SK-N-SH (cell line): ENCODE measurements around the gene FHOD3. TPM values are rescaled to one million over a fixed set of nuclear protein-coding genes. Genes with fewer than 3 reads are reported as not detected.

Experiments used
- CTCF ChIA-PET: fragments of 300-600, 350-600 bp; formaldehyde crosslinking; extraction: SDS; loops from one replicate; lab custom pipeline; 2021; lab: Yijun Ruan, JAX
- POLR2A ChIA-PET: fragments of 350-600 bp; sonication (Branson Sonifier 250); formaldehyde crosslinking; extraction: SDS; loops from one replicate; lab custom pipeline; 2020; ENCODE audit warnings: antibody characterized with exemption, inconsistent platforms; lab: Yijun Ruan, JAX
- DNase-seq: peaks from one replicate; pipeline ENCODE4 v3.0.0; 2012
- H2AFZ ChIP-seq: fragments of 200-600 bp; sonication (generic); 2 replicates; pipeline ENCODE4 v1.8.1; 2016; ENCODE audit warnings: antibody characterized with exemption, mild to moderate bottlenecking, low read depth
- H3F3A ChIP-seq: fragments of 200-600 bp; sonication (generic); replicated peaks from 2 replicates; pipeline ENCODE3; 2016; ENCODE audit warnings: antibody characterized with exemption, mild to moderate bottlenecking; ENCODE audit not compliant: insufficient read depth
- H3K27ac ChIP-seq, 2 experiments: fragments of 200-500 bp in 1 of 2; fragments of 200-600 bp in 1 of 2; sonication (Bioruptor generic) in 1 of 2; sonication (generic), shearing (Covaris generic) in 1 of 2; 2 replicates each; pipeline versions ENCODE4 v1.5.1 to v1.6.1; 2014 to 2016; ENCODE audit warnings: low read depth in 2 of 2, inconsistent platforms in 1 of 2, low read length in 1 of 2, mild to moderate bottlenecking in 1 of 2, mixed read lengths in 1 of 2
- H3K27me3 ChIP-seq: fragments of 200-600 bp; sonication (generic), shearing (Covaris generic); 2 replicates; pipeline ENCODE4 v1.6.1; 2016; ENCODE audit warnings: mixed run types; ENCODE audit not compliant: insufficient read depth
- H3K36me3 ChIP-seq, 2 experiments: fragments of 200-500 bp in 1 of 2; fragments of 200-600 bp in 1 of 2; sonication (Bioruptor generic) in 1 of 2; sonication (generic) in 1 of 2; replicated peaks in 1 of 2; 2 replicates each; pipeline versions ENCODE3 to v1.5.1; 2014 to 2016; ENCODE audit warnings: low read length in 1 of 2, mild to moderate bottlenecking in 1 of 2; ENCODE audit not compliant: insufficient read depth in 2 of 2, control insufficient read depth in 1 of 2
- H3K4me1 ChIP-seq, 2 experiments: fragments of 200-500 bp in 1 of 2; fragments of 200-600 bp in 1 of 2; sonication (Bioruptor generic) in 1 of 2; sonication (generic), shearing (Covaris generic) in 1 of 2; 2 replicates each; pipeline versions ENCODE4 v1.5.1 to v1.6.1; 2014 to 2016; ENCODE audit warnings: low read depth in 1 of 2, low read length in 1 of 2, mixed run types in 1 of 2; ENCODE audit not compliant: insufficient read depth in 2 of 2, control insufficient read depth in 1 of 2
- H3K4me2 ChIP-seq: fragments of 200-600 bp; sonication (generic), shearing (Covaris generic); 2 replicates; pipeline ENCODE4 v1.6.1; 2017; ENCODE audit warnings: mixed run types
- H3K4me3 ChIP-seq, 2 experiments: fragments of 200-500 bp in 1 of 2; fragments of 200-600 bp in 1 of 2; sonication (Bioruptor generic) in 1 of 2; sonication (generic), shearing (Covaris generic) in 1 of 2; 2 replicates each; pipeline versions ENCODE4 v1.5.1 to v1.8.1; 2014 to 2016; ENCODE audit warnings: low read depth in 2 of 2, inconsistent platforms in 1 of 2, low read length in 1 of 2, mild to moderate bottlenecking in 1 of 2, mixed read lengths in 1 of 2, moderate library complexity in 1 of 2
- H3K79me2 ChIP-seq: fragments of 200-600 bp; sonication (generic); 2 replicates; pipeline ENCODE4 v1.8.1; 2017; ENCODE audit warnings: mild to moderate bottlenecking; ENCODE audit not compliant: insufficient read depth
- H3K9ac ChIP-seq: fragments of 200-600 bp; sonication (generic); 2 replicates; pipeline ENCODE4 v1.6.1; 2017; ENCODE audit warnings: mixed run types
- H3K9me2 ChIP-seq: fragments of 200-600 bp; sonication (generic); 2 replicates; pipeline ENCODE4 v1.6.1; 2017; ENCODE audit warnings: mixed run types
- H3K9me3 ChIP-seq: fragments of 200-600 bp; sonication (generic); 2 replicates; pipeline ENCODE4 v1.6.1; 2017; ENCODE audit warnings: mixed run types, mild to moderate bottlenecking, moderate library complexity
- H4K20me1 ChIP-seq: fragments of 200-600 bp; sonication (generic); 2 replicates; pipeline ENCODE4 v1.6.1; 2017; ENCODE audit warnings: mild to moderate bottlenecking, mixed run types; ENCODE audit not compliant: insufficient read depth
- CHD2 ChIP-seq: fragments of 150-350 bp; IDR thresholded peaks from 2 replicates; pipeline ENCODE4 v1.6.1; 2018; ENCODE audit warnings: low read length; ENCODE audit not compliant: partially characterized antibody
- EP300 ChIP-seq, 2 experiments: IDR thresholded peaks; 2 replicates each; pipeline versions ENCODE4 v1.4.0 to v1.6.1; 2012; ENCODE audit warnings: borderline replicate concordance in 1 of 2, low read depth in 1 of 2, low read length in 1 of 2
- EZH2phosphoT487 ChIP-seq: fragments of 200-600 bp; sonication (generic); IDR thresholded peaks from 2 replicates; pipeline ENCODE4 v1.6.1; 2017; ENCODE audit warnings: low read depth, mixed run types, mild to moderate bottlenecking, antibody characterized with exemption, moderate library complexity, borderline replicate concordance
- FOSL2 ChIP-seq: IDR thresholded peaks from 2 replicates; pipeline ENCODE4 v1.4.0; 2012; ENCODE audit warnings: low read depth, mild to moderate bottlenecking, moderate library complexity, borderline replicate concordance
- FOXM1 ChIP-seq: IDR thresholded peaks from 2 replicates; pipeline ENCODE4 v1.4.0; 2012; ENCODE audit warnings: low read depth, mild to moderate bottlenecking
- GATA2 ChIP-seq: sonication (generic); formaldehyde crosslinking; IDR thresholded peaks from 2 replicates; pipeline ENCODE4 v1.5.0; 2020; ENCODE audit warnings: mild to moderate bottlenecking, missing genetic modification reagents
- MEF2A ChIP-seq: IDR thresholded peaks from 2 replicates; pipeline ENCODE4 v1.4.0; 2012; ENCODE audit warnings: low read depth, borderline replicate concordance
- MXI1 ChIP-seq: IDR thresholded peaks from 2 replicates; pipeline ENCODE4 v1.6.1; 2012; ENCODE audit warnings: mild to moderate bottlenecking, low read depth, low read length, improper control_type of control experiment
- NFIC ChIP-seq: IDR thresholded peaks from 2 replicates; pipeline ENCODE4 v1.4.0; 2012; ENCODE audit warnings: borderline replicate concordance
- NRF1 ChIP-seq: IDR thresholded peaks from 2 replicates; pipeline ENCODE4 v1.6.1; 2012; ENCODE audit warnings: low read depth, mild to moderate bottlenecking, low read length
- RCOR1 ChIP-seq: fragments of 150-350 bp; IDR thresholded peaks from 2 replicates; pipeline ENCODE4 v1.6.1; 2017; ENCODE audit warnings: antibody characterized with exemption, low read length
- RXRA ChIP-seq: IDR thresholded peaks from 2 replicates; pipeline ENCODE4 v1.4.0; 2012; ENCODE audit warnings: low read depth, mild to moderate bottlenecking, borderline replicate concordance
- SIN3A ChIP-seq: IDR thresholded peaks from 2 replicates; pipeline ENCODE4 v1.6.1; 2012; ENCODE audit warnings: low read depth, mild to moderate bottlenecking, low read length, moderate library complexity, borderline replicate concordance
- SMC3 ChIP-seq: IDR thresholded peaks from 2 replicates; pipeline ENCODE4 v1.6.1; 2012; ENCODE audit warnings: low read depth, low read length, improper control_type of control experiment
- TEAD4 ChIP-seq: IDR thresholded peaks from 2 replicates; pipeline ENCODE4 v1.4.0; 2012; ENCODE audit warnings: mild to moderate bottlenecking, borderline replicate concordance; ENCODE audit not compliant: insufficient read depth
- YY1 ChIP-seq: IDR thresholded peaks from 2 replicates; pipeline ENCODE4 v1.4.0; 2012; ENCODE audit warnings: low read depth, mild to moderate bottlenecking
- WGBS: methylation state at CpG from one replicate; pipeline ENCODE4 v1.1.6; 2017; ENCODE audit warnings: low lambda C conversion rate; 5-methylcytosine and 5-hydroxymethylcytosine counted together
- polyA plus RNA-seq, 3 experiments: library from polyadenylated mRNA; depleted of rRNA; stranded (reverse); fragments of >200 nt; gene quantifications; 2 replicates each; pipeline ENCODE4 v1.2.3, GENCODE V29; 2012
- TF ChIP-seq, protein P1 (sequence below): fragments of 150-350 bp; IDR thresholded peaks from 2 replicates; pipeline ENCODE4 v1.6.1; 2017; ENCODE audit warnings: antibody characterized with exemption, low read length, low read depth, borderline replicate concordance
- TF ChIP-seq, protein P2 (sequence below): fragments of 150-350 bp; IDR thresholded peaks from 2 replicates; pipeline ENCODE4 v1.6.1; 2016; ENCODE audit warnings: mild to moderate bottlenecking, low read depth, low read length
- TF ChIP-seq, protein P3 (sequence below): IDR thresholded peaks from 2 replicates; pipeline ENCODE4 v1.4.0; 2012; ENCODE audit warnings: low read depth, borderline replicate concordance
- TF ChIP-seq, protein P4 (sequence below): IDR thresholded peaks from 2 replicates; pipeline ENCODE4 v1.4.0; 2012; ENCODE audit warnings: low read depth, borderline replicate concordance

The FHOD3 gene
- polyA plus RNA-seq, 1 of the 3 experiments (the other 2 are of a cell fraction), result 10.9 TPM

DNA sequence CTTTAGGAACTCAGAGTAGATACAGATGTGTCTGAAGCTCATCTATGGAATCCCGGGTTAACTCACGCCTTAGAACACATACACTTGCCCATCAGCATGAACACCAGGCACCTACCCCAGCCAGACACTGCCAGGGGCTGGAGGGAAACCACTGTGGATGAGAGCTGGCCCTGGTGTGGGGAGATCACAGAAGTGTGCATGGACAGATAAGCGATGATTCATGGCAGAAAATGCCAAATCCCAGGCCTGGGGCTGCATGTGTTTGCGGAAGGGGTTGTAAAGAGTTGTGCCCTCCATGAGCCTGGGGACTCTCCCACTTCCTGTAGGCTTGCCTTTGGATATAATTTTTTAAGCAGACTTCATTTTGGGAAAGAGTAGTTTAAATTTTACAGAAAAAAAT lies 193.4 kb downstream of the FHOD3 start:
- POLR2A ChIA-PET, result no interaction called here

DNA sequence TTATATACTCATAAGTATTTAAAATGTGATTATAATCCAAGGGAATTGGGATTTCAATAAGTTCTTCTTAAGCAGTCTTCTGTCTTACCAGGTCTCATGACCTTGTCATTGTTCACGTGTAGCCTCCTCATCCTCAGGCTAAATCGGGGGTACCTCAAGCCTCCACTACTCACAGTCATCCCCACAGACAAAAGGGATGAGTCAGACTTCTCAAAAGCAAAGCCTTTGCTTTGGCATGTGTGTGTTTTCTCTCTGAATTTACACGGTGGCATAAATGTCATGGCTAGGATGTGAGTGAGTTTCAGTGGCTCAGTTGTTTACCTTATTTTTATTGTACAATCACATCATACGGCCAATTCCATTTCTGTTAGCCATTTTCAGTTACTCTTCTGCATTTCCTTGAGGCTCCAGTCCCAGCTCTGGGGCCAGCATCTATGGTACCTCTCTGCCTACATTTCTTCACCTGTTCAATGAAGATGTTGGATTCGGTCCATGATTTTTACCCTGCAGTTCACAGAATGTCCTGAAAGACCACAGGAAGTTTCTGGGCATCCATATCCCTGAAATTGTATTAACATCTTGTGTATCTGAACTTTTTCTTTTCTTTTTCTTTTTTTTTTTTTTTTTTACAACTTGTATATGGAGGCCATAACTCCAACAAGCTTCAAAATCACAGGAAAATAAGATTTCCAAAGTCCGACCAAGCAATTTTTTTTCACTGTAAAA lies 195.3 kb downstream of the FHOD3 start:
- ChIA-PET CTCF (no interaction called here), POLR2A (no interaction called here)
- Histone ChIP-seq H2AFZ (no peak overlapping the region), H3K9me3 (no peaks in the 10 kb centered on the region), H4K20me1 (no peaks in the 10 kb centered on the region), H3K9me2 (no peaks in the 10 kb centered on the region), H3K4me3 (no peak overlapping the region), H3K9ac (no peak overlapping the region), H3K27me3 (no peaks in the 10 kb centered on the region), H3K4me2 (no peak overlapping the region), H3K36me3 (no peaks in the 10 kb centered on the region), H3K27ac (no peak overlapping the region), H3K79me2 (no peaks in the 10 kb centered on the region), H3K4me1 (peaks cover 0 to 15% of the 10 kb centered on the region in 2 experiments; a peak in 2 of 4 replicates), H3F3A (no peaks in the 10 kb centered on the region)
- WGBS, result 75% methylated on average over 6 of the region's 6 CpGs
- DNase-seq, result no peak
- TF ChIP-seq NFIC (no peak), EP300 (IDR thresholded peaks at IDR 0.05; ENCODE audit: borderline replicate concordance in 1 of 2, low read depth in 1 of 2, low read length in 1 of 2) (no peak), RXRA (no peak), MEF2A (no peak), FOSL2 (no peak), CHD2 (no peak), FOXM1 (no peak), MXI1 (no peak), SMC3 (no peak), RCOR1 (no peak), GATA2 (CRISPR knock-in tag) (no peak), TEAD4 (no peak), NRF1 (no peak), EZH2phosphoT487 (no peak)
- TF ChIP-seq, protein P1, sequence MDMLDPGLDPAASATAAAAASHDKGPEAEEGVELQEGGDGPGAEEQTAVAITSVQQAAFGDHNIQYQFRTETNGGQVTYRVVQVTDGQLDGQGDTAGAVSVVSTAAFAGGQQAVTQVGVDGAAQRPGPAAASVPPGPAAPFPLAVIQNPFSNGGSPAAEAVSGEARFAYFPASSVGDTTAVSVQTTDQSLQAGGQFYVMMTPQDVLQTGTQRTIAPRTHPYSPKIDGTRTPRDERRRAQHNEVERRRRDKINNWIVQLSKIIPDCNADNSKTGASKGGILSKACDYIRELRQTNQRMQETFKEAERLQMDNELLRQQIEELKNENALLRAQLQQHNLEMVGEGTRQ, result no peak

More for the DNA sequence above, 193.4 kb downstream of the FHOD3 start:
- Histone ChIP-seq H2AFZ (no peak overlapping the region), H3K4me2 (no peak overlapping the region), H4K20me1 (no peaks in the 10 kb centered on the region), H3K36me3 (no peaks in the 10 kb centered on the region), H3K27me3 (no peaks in the 10 kb centered on the region), H3F3A (no peaks in the 10 kb centered on the region), H3K4me3 (no peak overlapping the region), H3K9me3 (no peaks in the 10 kb centered on the region)
- 66% methylated on average over 4 of the region's 4 CpGs for WGBS
- no peak for DNase-seq
- TF ChIP-seq, protein P2, sequence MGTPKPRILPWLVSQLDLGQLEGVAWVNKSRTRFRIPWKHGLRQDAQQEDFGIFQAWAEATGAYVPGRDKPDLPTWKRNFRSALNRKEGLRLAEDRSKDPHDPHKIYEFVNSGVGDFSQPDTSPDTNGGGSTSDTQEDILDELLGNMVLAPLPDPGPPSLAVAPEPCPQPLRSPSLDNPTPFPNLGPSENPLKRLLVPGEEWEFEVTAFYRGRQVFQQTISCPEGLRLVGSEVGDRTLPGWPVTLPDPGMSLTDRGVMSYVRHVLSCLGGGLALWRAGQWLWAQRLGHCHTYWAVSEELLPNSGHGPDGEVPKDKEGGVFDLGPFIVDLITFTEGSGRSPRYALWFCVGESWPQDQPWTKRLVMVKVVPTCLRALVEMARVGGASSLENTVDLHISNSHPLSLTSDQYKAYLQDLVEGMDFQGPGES, result no peak
- no peak for TF ChIP-seq RXRA
- TF ChIP-seq, protein P3, sequence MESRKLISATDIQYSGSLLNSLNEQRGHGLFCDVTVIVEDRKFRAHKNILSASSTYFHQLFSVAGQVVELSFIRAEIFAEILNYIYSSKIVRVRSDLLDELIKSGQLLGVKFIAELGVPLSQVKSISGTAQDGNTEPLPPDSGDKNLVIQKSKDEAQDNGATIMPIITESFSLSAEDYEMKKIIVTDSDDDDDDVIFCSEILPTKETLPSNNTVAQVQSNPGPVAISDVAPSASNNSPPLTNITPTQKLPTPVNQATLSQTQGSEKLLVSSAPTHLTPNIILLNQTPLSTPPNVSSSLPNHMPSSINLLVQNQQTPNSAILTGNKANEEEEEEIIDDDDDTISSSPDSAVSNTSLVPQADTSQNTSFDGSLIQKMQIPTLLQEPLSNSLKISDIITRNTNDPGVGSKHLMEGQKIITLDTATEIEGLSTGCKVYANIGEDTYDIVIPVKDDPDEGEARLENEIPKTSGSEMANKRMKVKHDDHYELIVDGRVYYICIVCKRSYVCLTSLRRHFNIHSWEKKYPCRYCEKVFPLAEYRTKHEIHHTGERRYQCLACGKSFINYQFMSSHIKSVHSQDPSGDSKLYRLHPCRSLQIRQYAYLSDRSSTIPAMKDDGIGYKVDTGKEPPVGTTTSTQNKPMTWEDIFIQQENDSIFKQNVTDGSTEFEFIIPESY, result no peak
- TF ChIP-seq FOSL2, result no peak
- TF ChIP-seq SIN3A, result no peak
- no peak for TF ChIP-seq MXI1
- no peak for TF ChIP-seq YY1
- TF ChIP-seq, protein P4, sequence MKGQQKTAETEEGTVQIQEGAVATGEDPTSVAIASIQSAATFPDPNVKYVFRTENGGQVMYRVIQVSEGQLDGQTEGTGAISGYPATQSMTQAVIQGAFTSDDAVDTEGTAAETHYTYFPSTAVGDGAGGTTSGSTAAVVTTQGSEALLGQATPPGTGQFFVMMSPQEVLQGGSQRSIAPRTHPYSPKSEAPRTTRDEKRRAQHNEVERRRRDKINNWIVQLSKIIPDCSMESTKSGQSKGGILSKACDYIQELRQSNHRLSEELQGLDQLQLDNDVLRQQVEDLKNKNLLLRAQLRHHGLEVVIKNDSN, result no peak
- TF ChIP-seq NFIC, result no peak
- TF ChIP-seq, all 33 proteins: peak for 0
- H3K9ac ChIP-seq, result no peak overlapping the region
- H3K79me2 ChIP-seq, result no peaks in the 10 kb centered on the region
- no peaks in the 10 kb centered on the region for H3K9me2 ChIP-seq
- H3K4me1 ChIP-seq, result peaks cover 0 to 15% of the 10 kb centered on the region in 2 experiments; a peak in 2 of 4 replicates
- no peak overlapping the region for H3K27ac ChIP-seq
- CTCF ChIA-PET, result no interaction called here
